HEK293 (cell line): ENCODE results near the gene PAX7.

Source experiments
- CTCF ChIA-PET: fragments of 350-600 bp; formaldehyde crosslinking; extraction: SDS; loops from one replicate; lab custom pipeline; 2021; ENCODE audit warnings: antibody characterized with exemption; lab: Yijun Ruan, JAX
- POLR2A ChIA-PET: fragments of 300-600 bp; formaldehyde crosslinking; extraction: SDS; loops from one replicate; lab custom pipeline; 2020; ENCODE audit warnings: antibody characterized with exemption, inconsistent platforms; lab: Yijun Ruan, JAX
- H3K27ac ChIP-seq: fragments of 200-500 bp; sonication (Bioruptor generic); 2 replicates; pipeline ENCODE4 v1.5.1; 2014; ENCODE audit warnings: low read depth, low read length, control low read depth, inconsistent platforms; ENCODE audit errors: extremely low read depth
- H3K36me3 ChIP-seq, 2 experiments: fragments of 200-500 bp in 1 of 2; sonication (Bioruptor generic) in 1 of 2; 1 replicate in 1 of 2; 2 replicates in 1 of 2; pipeline ENCODE4 v1.5.1; 2014 to 2017; ENCODE audit warnings: inconsistent platforms in 2 of 2, low read length in 2 of 2; ENCODE audit not compliant: control insufficient read depth in 2 of 2, insufficient read depth in 1 of 2
- H3K4me1 ChIP-seq: fragments of 200-500 bp; sonication (Bioruptor generic); 2 replicates; pipeline ENCODE4 v1.5.1; 2014; ENCODE audit warnings: mild to moderate bottlenecking, low read length, inconsistent platforms; ENCODE audit not compliant: control insufficient read depth, insufficient read depth
- H3K4me3 ChIP-seq: 2 replicates; pipeline ENCODE4 v1.5.1; 2011; ENCODE audit warnings: low read depth, mild to moderate bottlenecking, control low read depth, low read length, moderate library complexity
- H3K9me3 ChIP-seq: fragments of 200-500 bp; sonication (Bioruptor generic); 2 replicates; pipeline ENCODE4 v1.5.1; 2014; ENCODE audit warnings: low read depth, low read length, inconsistent platforms; ENCODE audit not compliant: control insufficient read depth, insufficient read depth
- EGR2 ChIP-seq: fragments of 450-650 bp; formaldehyde crosslinking; IDR thresholded peaks from 2 replicates; pipeline ENCODE4 v1.5.1; 2016; ENCODE audit warnings: low read depth, missing biosample characterization, missing genetic modification characterization
- HOXC10 ChIP-seq: sonication (generic); formaldehyde crosslinking; IDR thresholded peaks from 2 replicates; pipeline ENCODE4 v1.8.1; 2023; ENCODE audit warnings: mild to moderate bottlenecking, missing genetic modification reagents
- MEIS1 ChIP-seq: sonication (generic); formaldehyde crosslinking; IDR thresholded peaks from 2 replicates; pipeline ENCODE4 v1.8.1; 2022; ENCODE audit warnings: missing genetic modification reagents, mild to moderate bottlenecking, borderline replicate concordance
- ZBTB20 ChIP-seq: fragments of 450-650 bp; formaldehyde crosslinking; IDR thresholded peaks from 2 replicates; pipeline ENCODE4 v1.5.1; 2016; ENCODE audit warnings: missing biosample characterization, missing genetic modification characterization
- ZBTB48 ChIP-seq: fragments of 450-650 bp; formaldehyde crosslinking; IDR thresholded peaks from 2 replicates; pipeline ENCODE4 v1.5.1; 2016; ENCODE audit warnings: missing biosample characterization, missing genetic modification characterization
- ZFHX2 ChIP-seq: fragments of 450-650 bp; formaldehyde crosslinking; conservative IDR thresholded peaks from 2 replicates; pipeline ENCODE4 v1.5.1; 2016; ENCODE audit warnings: missing biosample characterization, missing genetic modification characterization
- ZNF169 ChIP-seq: fragments of 450-650 bp; formaldehyde crosslinking; IDR thresholded peaks from 2 replicates; pipeline ENCODE4 v1.5.1; 2016; ENCODE audit warnings: missing biosample characterization, missing genetic modification characterization
- ZNF202 ChIP-seq: fragments of 450-650 bp; formaldehyde crosslinking; IDR thresholded peaks from 2 replicates; pipeline ENCODE4 v1.5.1; 2016; ENCODE audit warnings: missing biosample characterization, missing genetic modification characterization, borderline replicate concordance
- ZNF549 ChIP-seq: fragments of 450-650 bp; IDR thresholded peaks from 2 replicates; pipeline ENCODE4 v1.5.1; 2018; ENCODE audit warnings: missing biosample characterization, missing genetic modification characterization, mild to moderate bottlenecking, inconsistent platforms, moderate library complexity
- ZNF555 ChIP-seq: fragments of 450-650 bp; formaldehyde crosslinking; conservative IDR thresholded peaks from 2 replicates; pipeline ENCODE4 v1.5.1; 2017; ENCODE audit warnings: missing biosample characterization, mild to moderate bottlenecking, missing genetic modification characterization, inconsistent platforms
- ZNF626 ChIP-seq: fragments of 450-650 bp; sonication (Bioruptor Pico); formaldehyde crosslinking; IDR thresholded peaks from 2 replicates; pipeline ENCODE4 v1.5.1; 2018; ENCODE audit warnings: missing biosample characterization, missing genetic modification characterization, inconsistent platforms
- ZNF777 ChIP-seq: fragments of 450-650 bp; formaldehyde crosslinking; IDR thresholded peaks from 2 replicates; pipeline ENCODE4 v1.5.1; 2017; ENCODE audit warnings: missing biosample characterization, missing genetic modification characterization, borderline replicate concordance
- TF ChIP-seq, protein P1 (sequence below): IDR thresholded peaks from 2 replicates; pipeline ENCODE4 v1.6.1; 2011; ENCODE audit warnings: mild to moderate bottlenecking, low read depth, low read length, borderline replicate concordance
- TF ChIP-seq, protein P2 (sequence below): fragments of 450-650 bp; formaldehyde crosslinking; IDR thresholded peaks from 2 replicates; pipeline ENCODE4 v1.5.1; 2017; ENCODE audit warnings: missing biosample characterization, missing genetic modification characterization
- TF ChIP-seq, protein P3 (sequence below): fragments of 450-650 bp; formaldehyde crosslinking; IDR thresholded peaks from 2 replicates; pipeline ENCODE4 v1.5.1; 2016; ENCODE audit warnings: missing biosample characterization, missing genetic modification characterization
- TF ChIP-seq, protein P4 (sequence below): fragments of 450-650 bp; formaldehyde crosslinking; IDR thresholded peaks from 2 replicates; pipeline ENCODE4 v1.5.1; 2017; ENCODE audit warnings: missing biosample characterization, missing genetic modification characterization

Gene PAX7

DNA sequence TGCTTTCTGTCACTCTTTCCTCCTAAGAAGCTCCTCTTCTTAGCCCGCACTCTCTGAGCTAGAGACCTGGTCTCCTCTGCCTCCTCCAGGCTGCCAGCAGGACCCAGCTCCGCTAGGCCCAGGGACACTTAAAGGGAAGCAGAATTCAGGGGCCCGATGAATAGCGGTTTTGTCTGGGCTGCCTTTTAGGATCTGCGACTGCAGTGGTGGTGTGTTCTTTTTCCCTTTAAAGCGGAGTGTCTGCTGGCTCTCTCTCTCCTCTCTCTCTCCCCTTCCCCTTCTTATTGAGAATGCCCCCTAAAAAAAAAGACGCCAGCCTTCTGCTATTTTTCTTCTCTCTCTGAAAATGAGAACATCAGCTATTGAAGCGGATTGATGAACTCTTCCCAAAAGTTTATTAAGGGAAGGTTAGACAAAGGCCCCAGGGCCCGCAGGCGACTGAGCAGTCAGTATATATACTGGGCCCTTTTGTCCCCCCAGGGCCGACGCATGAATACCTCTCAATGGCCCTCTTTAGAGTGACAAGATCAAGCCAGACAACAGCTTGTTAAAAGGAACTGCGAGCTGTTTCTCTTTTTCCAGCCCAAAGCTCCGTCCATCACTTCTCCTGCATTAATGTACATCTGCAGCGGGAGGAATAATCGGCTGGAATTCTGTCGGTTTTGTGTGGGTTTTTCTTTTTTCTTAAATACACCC lies 27.0 kb downstream of the PAX7 start:
- H3K4me3 ChIP-seq: no peak overlapping the region
- H3K9me3 ChIP-seq: no peaks in the 10 kb centered on the region
- H3K27ac ChIP-seq: no peak overlapping the region
- no peaks in the 10 kb centered on the region; the same call in 1 of the 2 replicates for H3K4me1 ChIP-seq
- CTCF ChIA-PET: interaction anchor here (0.7 kb wide), 1 partner anchor 771 kb away, joined by 3 read pairs; no protein-coding TSS in a partner anchor
- TF ChIP-seq, protein P1, sequence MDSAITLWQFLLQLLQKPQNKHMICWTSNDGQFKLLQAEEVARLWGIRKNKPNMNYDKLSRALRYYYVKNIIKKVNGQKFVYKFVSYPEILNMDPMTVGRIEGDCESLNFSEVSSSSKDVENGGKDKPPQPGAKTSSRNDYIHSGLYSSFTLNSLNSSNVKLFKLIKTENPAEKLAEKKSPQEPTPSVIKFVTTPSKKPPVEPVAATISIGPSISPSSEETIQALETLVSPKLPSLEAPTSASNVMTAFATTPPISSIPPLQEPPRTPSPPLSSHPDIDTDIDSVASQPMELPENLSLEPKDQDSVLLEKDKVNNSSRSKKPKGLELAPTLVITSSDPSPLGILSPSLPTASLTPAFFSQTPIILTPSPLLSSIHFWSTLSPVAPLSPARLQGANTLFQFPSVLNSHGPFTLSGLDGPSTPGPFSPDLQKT: no peak
- no peak for TF ChIP-seq ZNF626 (tag by site-specific recombination)
- TF ChIP-seq ZNF202 (tag by site-specific recombination): no peak
- no peak for TF ChIP-seq ZBTB48 (tag by site-specific recombination)
- TF ChIP-seq ZNF777 (tag by site-specific recombination): no peak
- no peak for TF ChIP-seq HOXC10
- no peak for TF ChIP-seq ZNF169 (tag by site-specific recombination)
- TF ChIP-seq, all 188 proteins: peak for 0
- no peaks in the 10 kb centered on the region for H3K36me3 ChIP-seq
- POLR2A ChIA-PET: no interaction called here

DNA sequence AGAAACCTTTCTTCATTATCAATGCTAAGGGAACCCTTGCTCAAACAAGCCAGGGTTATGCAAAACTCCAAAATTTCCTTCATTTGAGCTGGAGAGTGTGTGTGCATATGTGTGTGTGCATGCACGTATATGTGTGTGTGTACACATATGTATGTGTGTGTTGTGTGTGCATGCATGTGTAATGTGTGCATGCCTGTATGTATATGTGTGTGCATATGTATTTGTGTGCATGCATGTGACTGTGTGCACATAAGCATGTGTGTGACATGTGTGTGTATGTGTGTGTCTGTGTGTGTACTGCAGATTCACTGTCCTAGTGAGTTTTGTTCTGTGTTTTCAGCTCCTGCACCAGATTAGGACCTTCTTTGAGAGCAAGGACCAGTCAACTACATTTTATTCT lies 28.2 kb downstream of the PAX7 start:
- H3K4me3 ChIP-seq: no peak overlapping the region
- H3K4me1 ChIP-seq: no peaks in the 10 kb centered on the region; the same call in 1 of the 2 replicates
- POLR2A ChIA-PET: no interaction called here
- no peak overlapping the region for H3K27ac ChIP-seq
- H3K36me3 ChIP-seq: no peaks in the 10 kb centered on the region
- no peak for TF ChIP-seq HOXC10
- TF ChIP-seq, protein P2, sequence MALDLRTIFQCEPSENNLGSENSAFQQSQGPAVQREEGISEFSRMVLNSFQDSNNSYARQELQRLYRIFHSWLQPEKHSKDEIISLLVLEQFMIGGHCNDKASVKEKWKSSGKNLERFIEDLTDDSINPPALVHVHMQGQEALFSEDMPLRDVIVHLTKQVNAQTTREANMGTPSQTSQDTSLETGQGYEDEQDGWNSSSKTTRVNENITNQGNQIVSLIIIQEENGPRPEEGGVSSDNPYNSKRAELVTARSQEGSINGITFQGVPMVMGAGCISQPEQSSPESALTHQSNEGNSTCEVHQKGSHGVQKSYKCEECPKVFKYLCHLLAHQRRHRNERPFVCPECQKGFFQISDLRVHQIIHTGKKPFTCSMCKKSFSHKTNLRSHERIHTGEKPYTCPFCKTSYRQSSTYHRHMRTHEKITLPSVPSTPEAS (tag by site-specific recombination): peak; percentile 80
- TF ChIP-seq, all 188 proteins: peak for 1
- H3K9me3 ChIP-seq: no peaks in the 10 kb centered on the region
- CTCF ChIA-PET: no interaction called here

DNA sequence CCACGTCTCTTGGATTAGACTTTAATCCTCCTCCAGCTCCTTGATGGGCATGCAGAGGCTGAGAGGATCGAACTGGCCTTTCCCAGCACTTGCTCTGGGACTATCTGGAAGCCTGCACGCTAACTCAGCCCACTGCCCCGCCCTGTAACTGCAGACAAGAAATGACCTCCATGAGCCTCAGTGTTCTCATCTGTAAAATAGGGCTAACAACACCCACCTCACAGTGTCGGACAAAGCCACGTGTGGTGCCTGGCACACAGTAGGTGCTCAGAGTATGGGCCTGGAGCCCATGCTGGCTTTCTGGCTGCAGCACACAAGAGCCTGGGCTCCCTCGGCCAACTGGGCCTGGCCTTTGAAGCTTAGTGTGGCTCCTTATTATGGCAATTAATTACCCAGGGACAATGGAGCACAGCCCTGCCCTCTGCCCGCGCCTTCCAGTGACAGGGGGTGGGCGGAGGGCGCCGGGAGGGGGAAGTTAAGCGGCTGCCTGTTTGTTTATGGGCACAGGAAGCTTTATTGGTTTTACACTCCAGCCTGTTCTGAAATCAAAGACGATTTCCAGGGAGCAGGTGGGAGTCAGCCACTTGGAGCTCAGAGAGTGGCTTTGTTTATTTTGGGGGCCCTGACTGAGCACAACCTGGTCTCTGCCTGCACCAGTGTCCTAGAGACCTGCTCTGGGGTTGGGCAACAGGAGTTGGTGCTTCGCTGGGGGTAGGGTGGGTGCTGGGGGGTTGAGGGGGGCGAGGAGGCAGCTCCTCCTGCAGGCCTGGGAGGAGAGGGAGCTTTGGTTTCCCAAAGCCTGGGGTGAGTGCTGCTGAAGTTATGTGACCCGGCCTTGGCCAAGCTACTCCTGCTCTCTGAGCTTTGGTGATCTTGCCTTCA lies 31.0 kb downstream of the PAX7 start:
- H3K9me3 ChIP-seq: no peaks in the 10 kb centered on the region
- POLR2A ChIA-PET: no interaction called here
- H3K4me1 ChIP-seq: no peaks in the 10 kb centered on the region
- CTCF ChIA-PET: interaction anchor here (0.8 to 1.5 kb wide), 2 partner anchors 19 to 80 kb away, joined by 3 to 4 read pairs; no protein-coding TSS in a partner anchor
- TF ChIP-seq ZNF549 (tag by site-specific recombination) (no peak), ZNF555 (tag by site-specific recombination) (no peak), MEIS1 (CRISPR knock-in tag) (no peak), EGR2 (tag by site-specific recombination) (peak; percentile 84), ZFHX2 (tag by site-specific recombination) (peak; percentile 84), ZBTB20 (peak; percentile 45)
- TF ChIP-seq, protein P3, sequence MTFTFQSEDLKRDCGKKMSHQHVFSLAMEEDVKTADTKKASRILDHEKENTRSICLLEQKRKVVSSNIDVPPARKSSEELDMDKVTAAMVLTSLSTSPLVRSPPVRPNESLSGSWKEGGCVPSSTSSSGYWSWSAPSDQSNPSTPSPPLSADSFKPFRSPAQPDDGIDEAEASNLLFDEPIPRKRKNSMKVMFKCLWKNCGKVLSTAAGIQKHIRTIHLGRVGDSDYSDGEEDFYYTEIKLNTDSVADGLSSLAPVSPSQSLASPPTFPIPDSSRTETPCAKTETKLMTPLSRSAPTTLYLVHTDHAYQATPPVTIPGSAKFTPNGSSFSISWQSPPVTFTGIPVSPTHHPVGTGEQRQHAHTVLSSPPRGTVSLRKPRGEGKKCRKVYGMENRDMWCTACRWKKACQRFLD: no peak
- TF ChIP-seq, protein P4, sequence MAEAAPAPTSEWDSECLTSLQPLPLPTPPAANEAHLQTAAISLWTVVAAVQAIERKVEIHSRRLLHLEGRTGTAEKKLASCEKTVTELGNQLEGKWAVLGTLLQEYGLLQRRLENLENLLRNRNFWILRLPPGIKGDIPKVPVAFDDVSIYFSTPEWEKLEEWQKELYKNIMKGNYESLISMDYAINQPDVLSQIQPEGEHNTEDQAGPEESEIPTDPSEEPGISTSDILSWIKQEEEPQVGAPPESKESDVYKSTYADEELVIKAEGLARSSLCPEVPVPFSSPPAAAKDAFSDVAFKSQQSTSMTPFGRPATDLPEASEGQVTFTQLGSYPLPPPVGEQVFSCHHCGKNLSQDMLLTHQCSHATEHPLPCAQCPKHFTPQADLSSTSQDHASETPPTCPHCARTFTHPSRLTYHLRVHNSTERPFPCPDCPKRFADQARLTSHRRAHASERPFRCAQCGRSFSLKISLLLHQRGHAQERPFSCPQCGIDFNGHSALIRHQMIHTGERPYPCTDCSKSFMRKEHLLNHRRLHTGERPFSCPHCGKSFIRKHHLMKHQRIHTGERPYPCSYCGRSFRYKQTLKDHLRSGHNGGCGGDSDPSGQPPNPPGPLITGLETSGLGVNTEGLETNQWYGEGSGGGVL: 0 out of 2 replicates have a peak, but pooled peaks have one; percentile 14
- H3K36me3 ChIP-seq: no peaks in the 10 kb centered on the region
- H3K4me3 ChIP-seq: no peak overlapping the region
- no peak overlapping the region for H3K27ac ChIP-seq
